Hematopoietic multipotent progenitor cell treated with erythropoietin and hydrocortisone succinate and interleukin-3 and kit ligand, for 17 days (in vitro differentiated cells): ENCODE data around the gene TM4SF1.

Source experiments
- DNase-seq: peaks from one replicate; pipeline ENCODE4 v3.0.0-alpha.2; 2015; ENCODE audit warnings: low spot score

Gene TM4SF1, protein sequence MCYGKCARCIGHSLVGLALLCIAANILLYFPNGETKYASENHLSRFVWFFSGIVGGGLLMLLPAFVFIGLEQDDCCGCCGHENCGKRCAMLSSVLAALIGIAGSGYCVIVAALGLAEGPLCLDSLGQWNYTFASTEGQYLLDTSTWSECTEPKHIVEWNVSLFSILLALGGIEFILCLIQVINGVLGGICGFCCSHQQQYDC

DNA sequence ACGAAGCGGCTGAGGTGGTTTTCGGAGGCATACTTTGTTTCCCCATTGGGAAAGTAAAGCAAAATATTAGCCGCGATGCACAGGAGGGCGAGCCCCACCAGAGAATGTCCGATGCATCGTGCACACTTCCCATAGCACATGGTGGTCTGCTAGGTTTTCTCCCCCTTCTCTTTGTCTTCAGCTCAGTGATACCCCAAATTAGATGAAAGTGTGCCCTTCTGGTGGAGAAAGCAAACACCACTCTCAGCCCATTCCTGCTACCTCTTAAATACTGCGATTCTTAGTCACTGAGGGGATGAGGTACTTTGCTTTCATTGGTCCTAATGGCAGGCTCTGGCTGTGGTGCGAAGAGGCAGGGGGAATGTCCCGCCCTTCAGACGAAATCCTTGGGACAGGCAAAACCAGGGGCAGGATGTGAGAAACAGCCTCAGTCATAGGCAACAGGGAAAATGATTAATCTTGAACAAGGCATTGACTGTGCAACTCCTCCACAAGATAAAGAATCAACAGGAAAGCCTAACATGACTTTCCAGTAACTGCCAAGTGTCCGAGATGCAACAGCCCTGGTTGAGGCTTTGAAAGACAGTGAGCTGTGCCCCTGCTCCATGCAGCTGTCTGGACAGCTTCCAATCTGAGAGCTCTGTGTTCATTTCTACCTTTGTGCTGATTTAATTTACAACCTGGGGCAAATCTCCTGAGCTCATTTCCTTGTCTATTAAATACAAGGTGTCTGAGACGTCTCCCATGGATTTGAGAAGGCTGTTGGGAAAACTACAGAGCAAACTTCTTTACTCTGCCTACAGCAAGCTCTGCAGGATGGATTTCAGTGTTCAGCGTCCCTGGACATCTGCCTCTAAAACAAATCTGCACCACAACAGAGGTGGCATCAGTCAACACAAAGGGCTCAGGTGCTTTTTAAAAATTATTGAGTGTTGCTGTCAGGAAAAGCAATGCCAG, at the start of gene TM4SF1:
TM4SF1 (minus strand) TSS at position 242 of the 957 bp plus-strand sequence; CDS start at position 140, 102 bp downstream.
- no peak for DNase-seq

GRCh38 chr3:149426325-149426724, 48.9 kb upstream of the TM4SF1 start:
- no peak for DNase-seq

DNA sequence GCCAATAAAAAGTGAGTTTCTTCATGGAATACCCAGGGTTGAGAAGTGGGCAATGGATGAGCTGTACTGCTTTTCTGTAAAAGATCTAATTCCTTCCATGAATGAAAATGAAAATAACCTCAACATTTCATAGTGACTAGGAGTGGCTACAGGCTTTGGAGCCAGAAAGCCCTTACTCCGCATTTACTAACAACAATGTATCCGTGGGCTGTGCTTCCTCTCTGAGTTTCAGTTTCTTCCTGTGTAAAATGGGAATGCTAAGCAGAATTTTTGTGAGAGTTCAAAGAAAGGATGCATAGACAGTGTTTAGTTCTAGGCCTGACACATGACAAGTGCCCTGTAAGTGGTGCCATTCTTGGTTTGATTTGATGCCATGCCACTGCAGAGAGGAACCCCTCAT, 47.5 kb upstream of the TM4SF1 start:
- no peak for DNase-seq

- no peak for DNase-seq
These were observed 44.3 kb upstream of the TM4SF1 start for GRCh38 chr3:149421764-149422163.

GRCh38 chr3:149419816-149420215, 42.4 kb upstream of the TM4SF1 start:
- DNase-seq, result no peak

DNA sequence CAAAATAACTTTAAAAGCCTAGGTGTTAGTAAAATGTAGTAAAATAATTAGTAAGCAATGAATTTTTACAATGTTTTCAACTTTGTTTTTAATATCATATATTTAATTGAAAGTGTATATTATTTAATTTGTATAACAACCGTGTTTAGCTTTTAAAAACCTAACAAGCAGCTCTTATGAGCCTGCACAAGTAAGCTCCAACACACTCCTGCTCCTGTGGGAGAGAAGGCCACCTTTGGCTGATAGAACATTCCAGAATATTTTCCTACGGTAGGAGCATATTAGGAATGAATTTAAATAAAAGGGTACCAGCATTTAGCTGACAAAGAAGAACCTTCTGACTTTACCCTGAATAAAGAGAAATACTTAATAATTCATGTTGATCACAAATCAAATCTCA, 40.3 kb upstream of the TM4SF1 start:
- no peak for DNase-seq

DNA sequence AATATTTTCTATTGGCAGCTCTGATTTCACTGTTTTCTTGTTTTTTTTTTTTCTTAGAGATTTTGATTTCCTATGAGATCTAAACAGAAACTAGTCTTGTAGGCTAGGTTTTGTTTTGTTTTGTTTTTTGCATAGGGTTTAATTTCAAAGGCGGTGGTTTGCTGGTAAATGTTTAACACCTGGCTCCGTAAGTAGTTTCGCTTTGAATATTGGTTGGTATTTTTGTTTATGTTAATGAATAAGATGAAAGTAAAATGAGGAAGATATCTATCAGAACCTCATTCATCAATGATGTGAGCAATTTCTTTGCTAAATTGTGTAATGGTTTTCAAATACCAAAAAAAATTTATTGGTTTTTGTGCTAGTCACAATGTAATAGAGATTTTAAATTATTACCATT, 39.7 kb upstream of the TM4SF1 start:
- DNase-seq, result no peak

DNA sequence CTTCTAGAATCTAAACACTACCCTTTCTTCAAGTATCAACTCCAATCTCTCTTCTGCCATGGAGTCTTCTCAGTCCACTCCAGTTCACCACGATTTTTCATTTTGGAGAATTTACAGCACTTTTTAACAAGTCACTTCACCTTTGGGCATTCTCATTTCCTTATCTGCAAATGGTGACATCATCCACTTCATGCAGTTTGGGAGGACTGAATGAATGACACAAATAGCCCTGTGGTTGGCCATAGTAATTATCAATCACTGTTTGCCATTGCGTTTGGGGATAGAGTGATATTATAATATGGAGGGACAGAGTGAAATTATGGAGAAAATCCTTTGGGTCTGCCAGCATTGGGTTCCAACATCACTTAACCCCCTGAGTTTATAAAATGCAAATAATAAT, 38.0 kb upstream of the TM4SF1 start:
- DNase-seq, result no peak

- no peak for DNase-seq
These were observed 37.2 kb upstream of the TM4SF1 start for GRCh38 chr3:149414557-149415231.

GRCh38 chr3:149411583-149411982, 34.1 kb upstream of the TM4SF1 start:
- DNase-seq, result no peak

DNA sequence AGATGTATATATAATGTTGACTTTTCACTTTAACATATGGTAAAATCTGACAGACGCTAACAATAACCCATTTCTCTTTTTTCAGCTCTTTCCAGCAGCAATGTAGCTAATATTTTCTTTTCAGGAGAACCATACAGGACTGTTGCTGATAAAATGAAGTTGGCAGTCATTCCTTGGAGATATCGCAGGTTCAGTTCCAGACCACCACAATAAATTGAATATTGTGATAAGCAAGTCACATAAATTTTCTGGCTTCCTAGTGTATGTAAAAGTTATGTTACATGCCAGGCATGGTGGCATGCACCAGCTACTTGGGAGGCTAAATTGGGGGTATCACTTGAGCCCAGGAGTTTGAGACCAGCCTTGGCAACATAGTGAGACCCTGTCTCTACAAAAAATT, 31.9 kb upstream of the TM4SF1 start:
- no peak for DNase-seq

- no peak for DNase-seq
These were observed 30.4 kb upstream of the TM4SF1 start for GRCh38 chr3:149407898-149408297.

- no peak for DNase-seq
These were observed 28.8 kb upstream of the TM4SF1 start for GRCh38 chr3:149406244-149406752.

DNA sequence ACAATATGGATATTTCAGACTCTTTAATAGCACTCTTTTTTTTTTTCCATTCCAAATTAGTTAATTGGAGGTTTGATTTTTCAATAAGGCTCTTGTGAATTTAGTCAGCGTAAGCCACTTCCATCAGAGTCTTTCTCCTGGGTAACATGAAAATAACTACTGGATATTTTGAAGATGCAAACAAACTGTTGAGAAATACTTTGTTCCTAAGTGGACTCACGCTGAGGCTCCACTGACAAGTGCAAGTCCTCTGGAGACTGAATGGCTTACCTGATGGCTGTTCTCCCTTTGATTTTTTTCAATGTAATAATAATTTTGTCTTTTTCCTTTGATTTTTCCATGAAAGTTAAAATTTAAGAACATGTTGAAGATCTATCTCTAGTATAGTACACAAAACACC, 26.0 kb upstream of the TM4SF1 start:
- DNase-seq, result no peak

- DNase-seq, result no peak
These were observed 25.0 kb upstream of the TM4SF1 start for GRCh38 chr3:149402481-149402880.

- DNase-seq, result no peak
These were observed 24.5 kb upstream of the TM4SF1 start for GRCh38 chr3:149401926-149402310.

GRCh38 chr3:149401212-149401925, 23.9 kb upstream of the TM4SF1 start:
- DNase-seq, result no peak

GRCh38 chr3:149400645-149401044, 23.2 kb upstream of the TM4SF1 start:
- no peak for DNase-seq

GRCh38 chr3:149398296-149398695, 20.8 kb upstream of the TM4SF1 start:
- no peak for DNase-seq

- DNase-seq, result no peak
These were observed 20.1 kb upstream of the TM4SF1 start for GRCh38 chr3:149397528-149397927.

DNA sequence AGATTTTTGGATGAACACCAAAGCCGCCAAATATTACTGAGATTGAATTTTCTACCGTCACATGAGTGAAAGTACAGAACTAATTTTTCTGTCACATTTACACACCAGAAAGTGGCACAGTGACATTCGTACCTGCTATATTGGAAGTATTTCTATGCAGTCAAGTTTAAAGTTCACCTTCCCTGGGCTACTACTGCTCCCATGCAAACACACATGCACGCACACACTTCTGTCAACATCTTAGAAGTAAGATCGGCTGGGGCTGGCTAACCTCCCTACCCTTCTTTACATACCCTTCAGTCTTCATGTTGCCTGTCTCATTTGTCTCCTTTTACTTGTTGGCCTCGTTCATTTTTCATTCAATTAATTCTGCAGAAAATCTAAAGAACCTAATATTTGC, 19.0 kb upstream of the TM4SF1 start:
- DNase-seq, result no peak
